Loucy (cell line): ENCODE measurements around the gene KDM4B.

Source experiments
- EZH2phosphoT487 ChIP-seq: fragments of 200-600 bp; IDR thresholded peaks from 2 replicates; pipeline ENCODE4 v1.6.1; 2018; ENCODE audit warnings: antibody characterized with exemption, mild to moderate bottlenecking, moderate library complexity, borderline replicate concordance
- TF ChIP-seq, protein P1 (sequence below): fragments of 200-600 bp; sonication (generic); conservative IDR thresholded peaks from 2 replicates; pipeline ENCODE4 v1.5.1; 2014; ENCODE audit warnings: mild to moderate bottlenecking, antibody characterized with exemption, low read length

DNA sequence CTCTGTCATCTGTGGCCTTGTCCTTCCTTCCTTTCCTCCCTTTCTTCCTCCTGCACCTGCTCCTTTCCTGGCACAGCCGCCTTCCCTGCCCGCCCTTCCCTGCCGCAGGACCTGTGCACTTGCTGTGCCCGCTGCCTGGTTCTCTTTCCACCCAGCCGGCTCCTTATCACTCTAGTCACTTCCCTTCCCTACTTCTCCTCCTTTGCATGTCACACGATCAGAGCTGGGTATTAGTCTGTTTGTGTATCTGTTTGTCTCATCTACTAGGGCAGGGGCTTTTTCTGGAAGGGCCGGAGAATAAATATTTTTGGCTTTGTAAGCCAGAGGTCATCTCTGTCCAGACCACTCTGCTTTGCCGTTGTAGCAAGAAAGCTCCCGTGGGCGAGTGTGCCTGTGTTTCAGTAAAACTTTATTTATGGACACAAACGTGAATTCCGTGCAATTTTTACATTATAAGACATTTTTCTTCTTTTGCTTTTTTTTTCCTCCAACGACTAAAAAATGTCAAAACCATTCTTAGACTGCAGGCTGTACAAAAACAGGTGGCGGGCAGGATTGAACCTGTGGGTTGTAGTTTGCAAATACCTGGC lies 6.1 kb downstream of the KDM4B start:
- TF ChIP-seq, protein P1, sequence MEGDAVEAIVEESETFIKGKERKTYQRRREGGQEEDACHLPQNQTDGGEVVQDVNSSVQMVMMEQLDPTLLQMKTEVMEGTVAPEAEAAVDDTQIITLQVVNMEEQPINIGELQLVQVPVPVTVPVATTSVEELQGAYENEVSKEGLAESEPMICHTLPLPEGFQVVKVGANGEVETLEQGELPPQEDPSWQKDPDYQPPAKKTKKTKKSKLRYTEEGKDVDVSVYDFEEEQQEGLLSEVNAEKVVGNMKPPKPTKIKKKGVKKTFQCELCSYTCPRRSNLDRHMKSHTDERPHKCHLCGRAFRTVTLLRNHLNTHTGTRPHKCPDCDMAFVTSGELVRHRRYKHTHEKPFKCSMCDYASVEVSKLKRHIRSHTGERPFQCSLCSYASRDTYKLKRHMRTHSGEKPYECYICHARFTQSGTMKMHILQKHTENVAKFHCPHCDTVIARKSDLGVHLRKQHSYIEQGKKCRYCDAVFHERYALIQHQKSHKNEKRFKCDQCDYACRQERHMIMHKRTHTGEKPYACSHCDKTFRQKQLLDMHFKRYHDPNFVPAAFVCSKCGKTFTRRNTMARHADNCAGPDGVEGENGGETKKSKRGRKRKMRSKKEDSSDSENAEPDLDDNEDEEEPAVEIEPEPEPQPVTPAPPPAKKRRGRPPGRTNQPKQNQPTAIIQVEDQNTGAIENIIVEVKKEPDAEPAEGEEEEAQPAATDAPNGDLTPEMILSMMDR: no peak
- TF ChIP-seq EZH2phosphoT487: no peak
